H1 (cell line): Measurements from ENCODE around the gene ANKFY1. TPM values are rescaled to one million over a fixed set of nuclear protein-coding genes. Genes with fewer than 3 reads are reported as not detected.

Experiments
- CTCF ChIA-PET: fragments of 300-600 bp; sonication (Branson Sonifier 250); formaldehyde crosslinking; loops from one replicate; lab custom pipeline; 2021; ENCODE audit not compliant: partially characterized antibody; lab: Charles Lee
- POLR2A ChIA-PET: fragments of 300-600 bp; sonication (Branson Sonifier 250); formaldehyde crosslinking; loops from one replicate; lab custom pipeline; 2021; ENCODE audit warnings: inconsistent platforms; ENCODE audit not compliant: partially characterized antibody; lab: Charles Lee
- DNase-seq, 2 experiments: peaks; one replicate each; pipeline versions ENCODE4 v3.0.0 to v3.0.0-alpha.2; 2010 to 2022; ENCODE audit warnings: low spot score in 2 of 2, low read depth in 1 of 2, mixed read lengths in 1 of 2
- FAIRE-seq: peaks from 2 replicates; lab custom pipeline; 2011; peaks lifted over from hg19 to GRCh38; lab: Jason Lieb, UNC
- H2AFZ ChIP-seq: 2 replicates; pipeline ENCODE4 v1.8.1; 2012; ENCODE audit warnings: low read length, inconsistent platforms
- H2AK5ac ChIP-seq: 2 replicates; pipeline ENCODE4 v1.6.1; 2013; ENCODE audit warnings: low read depth, low read length
- H2BK120ac ChIP-seq: replicated peaks from 2 replicates; pipeline ENCODE3; 2013; ENCODE audit warnings: low read depth, low read length, inconsistent platforms
- H2BK12ac ChIP-seq: 2 replicates; pipeline ENCODE4 v1.6.1; 2013; ENCODE audit warnings: low read depth, low read length
- H2BK15ac ChIP-seq: 2 replicates; pipeline ENCODE4 v1.6.1; 2013; ENCODE audit warnings: low read length
- H2BK20ac ChIP-seq: 2 replicates; pipeline ENCODE4 v1.6.1; 2013; ENCODE audit warnings: low read length
- H2BK5ac ChIP-seq: 2 replicates; pipeline ENCODE4 v1.6.1; 2013; ENCODE audit warnings: low read depth, low read length
- H3K14ac ChIP-seq: 2 replicates; pipeline ENCODE4 v1.6.1; 2013; ENCODE audit warnings: inconsistent platforms; ENCODE audit not compliant: insufficient read length
- H3K18ac ChIP-seq: 2 replicates; pipeline ENCODE4 v1.6.1; 2013; ENCODE audit warnings: low read length; ENCODE audit errors: extremely low read depth
- H3K23ac ChIP-seq: 2 replicates; pipeline ENCODE4 v1.6.1; 2013; ENCODE audit warnings: inconsistent platforms; ENCODE audit not compliant: insufficient read length
- H3K23me2 ChIP-seq: 2 replicates; pipeline ENCODE4 v1.6.1; 2013; ENCODE audit warnings: low read depth, low read length
- H3K27ac ChIP-seq: 2 replicates; pipeline ENCODE4 v1.6.1; 2011; ENCODE audit warnings: low read depth, low read length, inconsistent platforms
- H3K27me3 ChIP-seq, 4 experiments: replicated peaks in 1 of 4; 1 replicate in 1 of 4; 2 replicates in 3 of 4; pipeline versions ENCODE4 v1.6.1 to v1.8.1; 2011 to 2013; ENCODE audit warnings: low read length in 3 of 4, mild to moderate bottlenecking in 3 of 4, inconsistent platforms in 2 of 4, mixed read lengths in 2 of 4, moderate library complexity in 1 of 4; ENCODE audit not compliant: control insufficient read depth in 3 of 4, insufficient read depth in 3 of 4; ENCODE audit errors: extremely low read depth in 1 of 4
- H3K36me3 ChIP-seq, 4 experiments: 2 replicates each; pipeline versions ENCODE4 v1.6.1 to v1.8.1; 2011 to 2013; ENCODE audit warnings: mild to moderate bottlenecking in 4 of 4, low read length in 3 of 4, moderate library complexity in 2 of 4, control low read depth in 1 of 4, inconsistent platforms in 1 of 4; ENCODE audit not compliant: insufficient read depth in 4 of 4, control insufficient read depth in 2 of 4
- H3K4ac ChIP-seq: replicated peaks from 2 replicates; pipeline ENCODE3; 2013; ENCODE audit warnings: low read length, low read depth, mixed read lengths, inconsistent platforms; ENCODE audit not compliant: insufficient read length
- H3K4me1 ChIP-seq, 4 experiments: replicated peaks in 1 of 4; 1 replicate in 1 of 4; 2 replicates in 3 of 4; pipeline versions ENCODE4 v1.6.1 to v1.8.1; 2011 to 2013; ENCODE audit warnings: low read length in 3 of 4, inconsistent platforms in 2 of 4, mixed read lengths in 1 of 4; ENCODE audit not compliant: insufficient read depth in 4 of 4, control insufficient read depth in 3 of 4
- H3K4me2 ChIP-seq, 2 experiments: 2 replicates each; pipeline versions ENCODE4 v1.6.1 to v1.8.1; 2011 to 2013; ENCODE audit warnings: low read depth in 2 of 2, low read length in 2 of 2, control low read depth in 1 of 2, inconsistent platforms in 1 of 2, mild to moderate bottlenecking in 1 of 2; ENCODE audit not compliant: insufficient read depth in 1 of 2
- H3K4me3 ChIP-seq, 4 experiments: fragments of 200-600, 300-600 bp in 1 of 4; sonication (generic), shearing (Covaris generic), sonication (Bioruptor Twin) in 1 of 4; 2 replicates each; pipeline versions ENCODE4 v1.5.1 to v1.8.1; 2011 to 2016; ENCODE audit warnings: low read length in 4 of 4, low read depth in 3 of 4, control low read depth in 2 of 4, inconsistent platforms in 2 of 4, mild to moderate bottlenecking in 2 of 4, mixed read lengths in 1 of 4, moderate library complexity in 1 of 4; ENCODE audit not compliant: insufficient read depth in 2 of 4; ENCODE audit errors: extremely low read depth in 1 of 4
- H3K56ac ChIP-seq: replicated peaks from 2 replicates; pipeline ENCODE3; 2013; ENCODE audit warnings: low read depth, mild to moderate bottlenecking, mixed read lengths, low read length, inconsistent platforms; ENCODE audit not compliant: insufficient read length
- H3K79me1 ChIP-seq: 2 replicates; pipeline ENCODE4 v1.6.1; 2013; ENCODE audit warnings: low read depth, low read length, control low read depth
- H3K79me2 ChIP-seq, 2 experiments: 2 replicates each; pipeline versions ENCODE4 v1.6.1 to v1.8.1; 2012 to 2013; ENCODE audit warnings: low read length in 2 of 2, mild to moderate bottlenecking in 2 of 2, inconsistent platforms in 1 of 2; ENCODE audit not compliant: insufficient read depth in 2 of 2, control insufficient read depth in 1 of 2
- H3K9ac ChIP-seq, 4 experiments: replicated peaks in 1 of 4; 1 replicate in 1 of 4; 2 replicates in 3 of 4; pipeline versions ENCODE4 v1.6.1 to v1.8.1; 2011 to 2013; ENCODE audit warnings: low read depth in 3 of 4, low read length in 3 of 4, control low read depth in 2 of 4, mild to moderate bottlenecking in 2 of 4, moderate library complexity in 2 of 4, inconsistent platforms in 1 of 4; ENCODE audit errors: extremely low read depth in 1 of 4
- H3K9me3 ChIP-seq, 2 experiments: 2 replicates each; pipeline versions ENCODE4 v1.6.1 to v1.8.1; 2012 to 2013; ENCODE audit warnings: mild to moderate bottlenecking in 2 of 2, moderate library complexity in 2 of 2, control low read depth in 1 of 2, inconsistent platforms in 1 of 2, low read depth in 1 of 2, low read length in 1 of 2, mixed read lengths in 1 of 2; ENCODE audit not compliant: insufficient read depth in 2 of 2
- H4K20me1 ChIP-seq, 2 experiments: replicated peaks in 1 of 2; 2 replicates each; pipeline versions ENCODE3 to v1.8.1; 2011 to 2013; ENCODE audit warnings: inconsistent platforms in 2 of 2, low read length in 2 of 2, mild to moderate bottlenecking in 1 of 2; ENCODE audit not compliant: insufficient read depth in 2 of 2, control insufficient read depth in 1 of 2
- H4K5ac ChIP-seq: 2 replicates; pipeline ENCODE4 v1.6.1; 2013; ENCODE audit warnings: low read length, low read depth, mixed read lengths, inconsistent platforms; ENCODE audit not compliant: insufficient read length
- H4K8ac ChIP-seq: 2 replicates; pipeline ENCODE4 v1.8.0; 2013; ENCODE audit warnings: mild to moderate bottlenecking, moderate library complexity, low read length, inconsistent platforms; ENCODE audit not compliant: insufficient read depth; ENCODE audit errors: extremely low read depth
- H4K91ac ChIP-seq: replicated peaks from 2 replicates; pipeline ENCODE3; 2013; ENCODE audit warnings: low read length, mixed read lengths, inconsistent platforms; ENCODE audit not compliant: insufficient read length
- ASH2L ChIP-seq: fragments of 200-600, 300-600 bp; sonication (generic); IDR thresholded peaks from one replicate; pipeline ENCODE4 v1.7.1; 2017; ENCODE audit warnings: low read length
- FOSL1 ChIP-seq: IDR thresholded peaks from 2 replicates; pipeline ENCODE4 v1.6.1; 2011; ENCODE audit warnings: mild to moderate bottlenecking, low read depth, low read length, moderate library complexity; ENCODE audit not compliant: insufficient read depth
- KDM4A ChIP-seq: IDR thresholded peaks from one replicate; pipeline ENCODE4 v1.7.1; 2012; ENCODE audit warnings: low read depth, mild to moderate bottlenecking, moderate library complexity, low read length, inconsistent platforms; ENCODE audit not compliant: severe bottlenecking
- NRF1 ChIP-seq: IDR thresholded peaks from 2 replicates; pipeline ENCODE4 v1.6.1; 2011; ENCODE audit warnings: mild to moderate bottlenecking, low read depth, low read length, improper control_type of control experiment
- SAP30 ChIP-seq: fragments of 300-600 bp; sonication (generic); IDR thresholded peaks from 2 replicates; pipeline ENCODE4 v1.7.1; 2012; ENCODE audit warnings: low read length, moderate library complexity, mild to moderate bottlenecking, inconsistent platforms; ENCODE audit not compliant: insufficient read depth, insufficient replicate concordance
- SIN3A ChIP-seq, 2 experiments: IDR thresholded peaks in 1 of 2; conservative IDR thresholded peaks in 1 of 2; 2 replicates each; pipeline ENCODE4 v1.6.1; 2011 to 2012; ENCODE audit warnings: low read length in 2 of 2, improper control_type of control experiment in 1 of 2, low read depth in 1 of 2, mild to moderate bottlenecking in 1 of 2
- WGBS, 2 experiments: shearing (Covaris generic) in 1 of 2; methylation state at CpG; one replicate each; pipeline versions ENCODE4 v1.1.6 to v1.1.7; 2013 to 2015; ENCODE audit warnings: low lambda C conversion rate in 2 of 2, mixed read lengths in 2 of 2, inconsistent platforms in 1 of 2, low coverage in 1 of 2, missing lambda C conversion rate in 1 of 2; ENCODE audit not compliant: insufficient replicate concordance in 2 of 2, insufficient coverage in 1 of 2, insufficient read length in 1 of 2; ENCODE audit errors: extremely low coverage in 1 of 2, missing lambda C conversion rate in 1 of 2; 5-methylcytosine and 5-hydroxymethylcytosine counted together
- polyA plus RNA-seq, 7 experiments: library from polyadenylated mRNA; depleted of rRNA in 3 of 7; stranded (reverse) in 5 of 7; unstranded in 2 of 7; fragments of >200 nt in 5 of 7; fragments of 200-250 nt in 2 of 7; gene quantifications; 1 replicate in 5 of 7; 2 replicates in 1 of 7; 4 replicates in 1 of 7; pipeline versions ENCODE4 v1.2.1 to v1.2.3, GENCODE V29; 2011 to 2013; ENCODE audit warnings: missing spikeins in 2 of 7, mixed read lengths in 2 of 7
- total RNA-seq: library from RNA; stranded (reverse); fragmentation: NEBNext Ultra II Directional; extraction: Animal tissue kit (Norgen Biotek cat#: 25700); gene quantifications from 2 replicates; pipeline ENCODE4 v1.2.1, GENCODE V29; 2021

The ANKFY1 gene
- total and polyA plus RNA-seq, 2 of the 8 experiments (the other 6 are each of a cell fraction or from before 2014, with no cell fraction given): 28.3 to 45.3 TPM

GRCh38 chr17:4204710-4205173 lies 59.0 kb downstream of the ANKFY1 start:
- H2BK120ac ChIP-seq: no peak overlapping the region
- H4K5ac ChIP-seq: no peak overlapping the region
- H3K14ac ChIP-seq: no peak overlapping the region
- CTCF ChIA-PET: interaction anchor here (0.9 to 3.5 kb wide), 3 partner anchors 11 to 199 kb away, joined by 3 to 20 read pairs (median 3); no protein-coding TSS in a partner anchor
- H3K79me2 ChIP-seq: no peaks in the 10 kb centered on the region
- H3K18ac ChIP-seq: no peak overlapping the region
- peaks cover 1 to 2% of the 10 kb centered on the region in 2 experiments for H4K20me1 ChIP-seq
- H3K27ac ChIP-seq: no peak overlapping the region
- H3K4me3 ChIP-seq: no peak overlapping the region
- DNase-seq: no peak
- H3K23me2 ChIP-seq: no peaks in the 10 kb centered on the region
- H3K79me1 ChIP-seq: no peaks in the 10 kb centered on the region
- no peaks in the 10 kb centered on the region for H3K4me1 ChIP-seq
- no peak overlapping the region for H2BK20ac ChIP-seq
- H2AFZ ChIP-seq: no peak overlapping the region
- H3K4ac ChIP-seq: no peak overlapping the region
- peaks cover 14 to 41% (median 32%) of the 10 kb centered on the region in 4 experiments for H3K36me3 ChIP-seq
- H3K4me2 ChIP-seq: no peak overlapping the region
- H3K56ac ChIP-seq: no peak overlapping the region
- no peak overlapping the region for H4K91ac ChIP-seq
- H3K9me3 ChIP-seq: no peaks in the 10 kb centered on the region
- no peak overlapping the region for H3K9ac ChIP-seq
- H2AK5ac ChIP-seq: no peak overlapping the region
- H3K23ac ChIP-seq: no peak overlapping the region
- POLR2A ChIA-PET: no interaction called here
- no peak overlapping the region for H4K8ac ChIP-seq
- H2BK12ac ChIP-seq: no peak overlapping the region
- TF ChIP-seq FOSL1: no peak
- no peak for TF ChIP-seq SIN3A (conservative IDR thresholded peaks at IDR 0.05 in 1 of 2, IDR thresholded peaks at IDR 0.05 in 1 of 2; ENCODE audit: low read depth in 1 of 2, low read length in 2 of 2)
- TF ChIP-seq NRF1: no peak
- TF ChIP-seq ASH2L: no peak
- TF ChIP-seq KDM4A: no peak
- no peak for TF ChIP-seq SAP30
- no peak overlapping the region for H2BK5ac ChIP-seq
- H3K27me3 ChIP-seq: no peaks in the 10 kb centered on the region
- WGBS, 2 experiments: 90% methylated on average over 6 of the region's 6 CpGs; no CpG with 5 or more reads in 1 of the 2 experiments
- no peak overlapping the region for H2BK15ac ChIP-seq
- FAIRE-seq: no peak
